IMR-90 (cell line): ENCODE results near the gene ELANE. TPM values are rescaled to one million over a fixed set of nuclear protein-coding genes. Genes with fewer than 3 reads are reported as not detected.

ENCODE experiments used
- ATAC-seq: fragments of 200-7000 bp; cut with Tn5 transposase; 2 replicates; pipeline ENCODE4 v1.9.1; 2020; ENCODE audit warnings: low read depth, mild to moderate bottlenecking, moderate library complexity
- BruUV-seq: library from RNA; stranded (reverse); fragments of 400-500 nt; replicated peaks from 2 replicates; lab custom pipeline; 2021; lab: Mats Ljungman, UMichigan
- CTCF ChIA-PET: fragments of 300-600 bp; formaldehyde crosslinking; extraction: SDS; loops from one replicate; lab custom pipeline; 2021; ENCODE audit warnings: antibody characterized with exemption; lab: Yijun Ruan, JAX
- POLR2A ChIA-PET: fragments of 300-600 bp; sonication (Branson Sonifier 250); formaldehyde crosslinking; loops from one replicate; lab custom pipeline; 2022; ENCODE audit warnings: antibody characterized with exemption; ENCODE audit not compliant: unreplicated experiment; lab: Charles Lee
- DNase-seq: peaks from one replicate; pipeline ENCODE4 v3.0.0; 2013
- H2AFZ ChIP-seq: replicated peaks from 2 replicates; pipeline ENCODE3; 2013; ENCODE audit warnings: low read length, mild to moderate bottlenecking; ENCODE audit not compliant: poor library complexity
- H2AK5ac ChIP-seq: 2 replicates; pipeline ENCODE4 v1.6.1; 2013; ENCODE audit warnings: low read depth, low read length, inconsistent platforms
- H2AK9ac ChIP-seq: replicated peaks from 2 replicates; pipeline ENCODE3; 2013; ENCODE audit warnings: mild to moderate bottlenecking, low read depth, low read length, moderate library complexity; ENCODE audit not compliant: poor library complexity
- H2BK120ac ChIP-seq: 2 replicates; pipeline ENCODE4 v1.6.1; 2013; ENCODE audit warnings: low read depth, low read length, inconsistent platforms
- H2BK15ac ChIP-seq: 3 replicates; pipeline ENCODE4 v1.6.1; 2013; ENCODE audit warnings: low read depth, low read length, inconsistent platforms
- H2BK20ac ChIP-seq: 2 replicates; pipeline ENCODE4 v1.6.1; 2013; ENCODE audit warnings: low read depth, mild to moderate bottlenecking, inconsistent platforms, low read length, moderate library complexity
- H2BK5ac ChIP-seq: 2 replicates; pipeline ENCODE4 v1.6.1; 2013; ENCODE audit warnings: mild to moderate bottlenecking, low read depth, low read length, inconsistent platforms; ENCODE audit not compliant: poor library complexity, severe bottlenecking
- H3K14ac ChIP-seq: replicated peaks from 2 replicates; pipeline ENCODE4 v1.6.1; 2013; ENCODE audit warnings: low read depth, low read length, inconsistent platforms
- H3K18ac ChIP-seq: 2 replicates; pipeline ENCODE4 v1.6.1; 2013; ENCODE audit warnings: low read depth, low read length, control low read depth
- H3K23ac ChIP-seq: 2 replicates; pipeline ENCODE4 v1.6.1; 2013; ENCODE audit warnings: low read depth, low read length, inconsistent platforms
- H3K27ac ChIP-seq: 2 replicates; pipeline ENCODE4 v1.5.1; 2013; ENCODE audit warnings: mild to moderate bottlenecking, control low read depth, low read length; ENCODE audit not compliant: insufficient read depth
- H3K27me3 ChIP-seq: 2 replicates; pipeline ENCODE4 v1.6.1; 2013; ENCODE audit warnings: low read length; ENCODE audit not compliant: control insufficient read depth, insufficient read depth
- H3K36me3 ChIP-seq: 2 replicates; pipeline ENCODE4 v1.6.1; 2013; ENCODE audit warnings: low read length, mixed read lengths; ENCODE audit not compliant: control insufficient read depth, insufficient read depth
- H3K4ac ChIP-seq: 2 replicates; pipeline ENCODE4 v1.6.1; 2013; ENCODE audit warnings: low read depth, low read length, inconsistent platforms
- H3K4me1 ChIP-seq: 2 replicates; pipeline ENCODE4 v1.6.1; 2013; ENCODE audit warnings: low read length, mixed read lengths; ENCODE audit not compliant: control insufficient read depth, insufficient read depth
- H3K4me2 ChIP-seq: 2 replicates; pipeline ENCODE4 v1.6.1; 2013; ENCODE audit warnings: low read depth, mild to moderate bottlenecking, control low read depth, low read length, moderate library complexity
- H3K4me3 ChIP-seq: 2 replicates; pipeline ENCODE4 v1.5.1; 2013; ENCODE audit warnings: low read depth, mild to moderate bottlenecking, control low read depth, low read length, moderate library complexity; ENCODE audit not compliant: insufficient read depth
- H3K56ac ChIP-seq: 2 replicates; pipeline ENCODE4 v1.6.1; 2013; ENCODE audit warnings: low read length, inconsistent platforms; ENCODE audit not compliant: insufficient read depth; ENCODE audit errors: extremely low read depth
- H3K79me1 ChIP-seq, 2 experiments: 2 replicates each; pipeline ENCODE4 v1.6.1; 2013; ENCODE audit warnings: low read length in 2 of 2, inconsistent platforms in 1 of 2, low read depth in 1 of 2
- H3K9ac ChIP-seq: 2 replicates; pipeline ENCODE4 v1.6.1; 2013; ENCODE audit warnings: low read depth, low read length, control low read depth
- H3K9me1 ChIP-seq: 2 replicates; pipeline ENCODE4 v1.6.1; 2013; ENCODE audit warnings: low read length, inconsistent platforms; ENCODE audit not compliant: insufficient read depth
- H3K9me3 ChIP-seq: 2 replicates; pipeline ENCODE4 v1.6.1; 2013; ENCODE audit warnings: low read length; ENCODE audit not compliant: control insufficient read depth, insufficient read depth
- H4K20me1 ChIP-seq: 2 replicates; pipeline ENCODE4 v1.6.1; 2013; ENCODE audit warnings: low read length, inconsistent platforms; ENCODE audit not compliant: insufficient read depth
- H4K5ac ChIP-seq: 2 replicates; pipeline ENCODE4 v1.6.1; 2013; ENCODE audit warnings: mild to moderate bottlenecking, low read depth, low read length, control low read depth
- H4K8ac ChIP-seq, 2 experiments: 2 replicates each; pipeline ENCODE4 v1.6.1; 2013; ENCODE audit warnings: low read depth in 2 of 2, low read length in 2 of 2, control low read depth in 1 of 2, inconsistent platforms in 1 of 2
- H4K91ac ChIP-seq: 2 replicates; pipeline ENCODE4 v1.6.1; 2013; ENCODE audit warnings: low read depth, low read length, inconsistent platforms; ENCODE audit not compliant: insufficient read depth
- BHLHE40 ChIP-seq: fragments of 150-350 bp; IDR thresholded peaks from 2 replicates; pipeline ENCODE4 v1.6.1; 2016; ENCODE audit warnings: mild to moderate bottlenecking, low read depth, low read length
- CEBPB ChIP-seq: IDR thresholded peaks from 2 replicates; pipeline ENCODE4 v1.6.1; 2012; ENCODE audit warnings: low read depth, low read length, improper control_type of control experiment
- CHD1 ChIP-seq: IDR thresholded peaks from 2 replicates; pipeline ENCODE4 v1.6.1; 2012; ENCODE audit warnings: low read depth, low read length, improper control_type of control experiment
- FOS ChIP-seq: fragments of 150-350 bp; IDR thresholded peaks from 2 replicates; pipeline ENCODE4 v1.6.1; 2016; ENCODE audit warnings: low read depth, low read length
- MAFK ChIP-seq: IDR thresholded peaks from 2 replicates; pipeline ENCODE4 v1.6.1; 2012; ENCODE audit warnings: low read depth, low read length, improper control_type of control experiment
- MAZ ChIP-seq: IDR thresholded peaks from 2 replicates; pipeline ENCODE4 v1.6.1; 2012; ENCODE audit warnings: low read depth, mild to moderate bottlenecking, low read length, improper control_type of control experiment, moderate library complexity, borderline replicate concordance
- MXI1 ChIP-seq: IDR thresholded peaks from 2 replicates; pipeline ENCODE4 v1.6.1; 2012; ENCODE audit warnings: low read depth, mild to moderate bottlenecking, low read length, moderate library complexity, borderline replicate concordance
- NFE2L2 ChIP-seq: fragments of 150-350 bp; IDR thresholded peaks from 2 replicates; pipeline ENCODE4 v1.6.1; 2016; ENCODE audit warnings: low read depth, mild to moderate bottlenecking, low read length
- POLR2A ChIP-seq: IDR thresholded peaks from 2 replicates; pipeline ENCODE4 v1.6.1; 2012; ENCODE audit warnings: mild to moderate bottlenecking, low read depth, low read length
- RAD21 ChIP-seq: IDR thresholded peaks from 2 replicates; pipeline ENCODE4 v1.6.1; 2012; ENCODE audit warnings: low read length, improper control_type of control experiment
- RCOR1 ChIP-seq: IDR thresholded peaks from 2 replicates; pipeline ENCODE4 v1.6.1; 2012; ENCODE audit warnings: mild to moderate bottlenecking, low read length, improper control_type of control experiment; ENCODE audit not compliant: insufficient replicate concordance
- RFX5 ChIP-seq: IDR thresholded peaks from 2 replicates; pipeline ENCODE4 v1.8.0; 2012; ENCODE audit warnings: low read depth, mild to moderate bottlenecking, low read length, moderate library complexity
- SMC3 ChIP-seq: fragments of 150-350 bp; IDR thresholded peaks from 2 replicates; pipeline ENCODE4 v1.6.1; 2016; ENCODE audit warnings: low read depth, mild to moderate bottlenecking, antibody characterized with exemption, low read length, moderate library complexity
- WGBS, 2 experiments: methylation state at CpG; one replicate each; pipeline versions ENCODE4 v1.1.5 to v1.1.7; 2013; ENCODE audit warnings: missing lambda C conversion rate in 2 of 2; ENCODE audit not compliant: insufficient read length in 1 of 2; ENCODE audit errors: extremely low coverage in 2 of 2; 5-methylcytosine and 5-hydroxymethylcytosine counted together
- dilution Hi-C: fragments of 300-500 bp; cut with HindIII; formaldehyde crosslinking; loops from one replicate; pipeline ENCODE4 v1.14.3; 2018; ENCODE audit warnings: low sequenced_read_pairs; ENCODE audit not compliant: unreplicated experiment
- in situ Hi-C: fragments of 300-500 bp; cut with MboI; formaldehyde crosslinking; loops from 3 replicates; pipeline ENCODE4 v1.14.3; 2019; ENCODE audit warnings: low sequenced_read_pairs, inconsistent platforms, mixed read lengths
- intact Hi-C: fragments of 100-400 bp; cut with micrococcal nuclease; formaldehyde crosslinking; loops from 2 replicates; pipeline ENCODE4 v1.10.0; 2022
- polyA plus RNA-seq, 3 experiments: library from polyadenylated mRNA; depleted of rRNA; stranded (reverse); fragments of >200 nt; gene quantifications; 2 replicates each; pipeline ENCODE4 v1.2.3, GENCODE V29; 2012; ENCODE audit warnings: low replicate concordance in 1 of 3
- total RNA-seq: library from RNA; depleted of rRNA; stranded (reverse); fragments of >200 nt; gene quantifications from 2 replicates; pipeline ENCODE4 v1.2.3, GENCODE V29; 2012
- TF ChIP-seq, protein P1 (sequence below): fragments of 150-350 bp; IDR thresholded peaks from 2 replicates; pipeline ENCODE4 v1.6.1; 2017; ENCODE audit warnings: mild to moderate bottlenecking, antibody characterized with exemption, low read length, low read depth
- TF ChIP-seq, protein P2 (sequence below): fragments of 150-350 bp; IDR thresholded peaks from 2 replicates; pipeline ENCODE4 v1.6.1; 2016; ENCODE audit warnings: low read depth, mild to moderate bottlenecking, low read length, moderate library complexity, borderline replicate concordance
- TF ChIP-seq, protein P3 (sequence below): conservative IDR thresholded peaks from 2 replicates; pipeline ENCODE4 v1.5.1; 2012; ENCODE audit warnings: mild to moderate bottlenecking, low read depth, low read length, improper control_type of control experiment

The ELANE gene
- total and polyA plus RNA-seq, 2 of the 4 experiments (the other 2 are of a cell fraction): 0.27 TPM; not detected in 1

DNA sequence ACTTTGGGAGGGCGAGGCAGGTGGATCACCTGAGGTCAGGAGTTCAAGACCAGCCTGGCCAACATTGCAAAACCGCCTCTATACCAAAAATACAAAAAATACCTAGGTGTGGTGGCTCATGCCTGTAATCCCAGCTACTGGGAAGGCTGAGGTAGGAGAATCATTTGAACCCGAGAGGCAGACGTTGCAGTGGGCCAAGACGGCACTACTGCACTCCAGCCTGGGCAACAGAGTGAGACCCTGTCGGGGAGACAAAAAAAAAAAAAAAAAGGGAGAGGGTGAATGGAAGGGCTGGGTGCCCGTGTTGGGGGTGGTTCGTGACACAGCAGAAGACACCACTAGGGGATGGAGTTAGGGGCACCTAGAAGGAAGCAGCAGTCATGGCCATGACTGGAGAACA lies 18.2 kb downstream of the ELANE start:
- no peaks in the 10 kb centered on the region for H3K9me3 ChIP-seq
- POLR2A ChIA-PET: no interaction called here
- no peak overlapping the region for H3K4me3 ChIP-seq
- peaks cover 7 to 22% of the 10 kb centered on the region in 2 experiments; a peak in 2 of 4 replicates for H3K79me1 ChIP-seq
- H2AK9ac ChIP-seq: peak overlapping the region; percentile 24
- peaks cover 22% of the 10 kb centered on the region for H3K4me1 ChIP-seq
- H3K27ac ChIP-seq: peak overlapping the region; percentile 67
- DNase-seq (no peak), ATAC-seq (no peak)
- H3K36me3 ChIP-seq: peaks cover 28% of the 10 kb centered on the region
- H4K20me1 ChIP-seq: peaks cover 16% of the 10 kb centered on the region
- H2AK5ac ChIP-seq: peak overlapping the region; percentile 93
- H3K56ac ChIP-seq: no peak overlapping the region
- no peak overlapping the region for H3K18ac ChIP-seq
- no peak overlapping the region for H3K9ac ChIP-seq
- no peak for TF ChIP-seq MXI1
- no peak for TF ChIP-seq BHLHE40
- TF ChIP-seq, protein P1, sequence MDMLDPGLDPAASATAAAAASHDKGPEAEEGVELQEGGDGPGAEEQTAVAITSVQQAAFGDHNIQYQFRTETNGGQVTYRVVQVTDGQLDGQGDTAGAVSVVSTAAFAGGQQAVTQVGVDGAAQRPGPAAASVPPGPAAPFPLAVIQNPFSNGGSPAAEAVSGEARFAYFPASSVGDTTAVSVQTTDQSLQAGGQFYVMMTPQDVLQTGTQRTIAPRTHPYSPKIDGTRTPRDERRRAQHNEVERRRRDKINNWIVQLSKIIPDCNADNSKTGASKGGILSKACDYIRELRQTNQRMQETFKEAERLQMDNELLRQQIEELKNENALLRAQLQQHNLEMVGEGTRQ: no peak
- no peak for TF ChIP-seq SMC3
- TF ChIP-seq, protein P2, sequence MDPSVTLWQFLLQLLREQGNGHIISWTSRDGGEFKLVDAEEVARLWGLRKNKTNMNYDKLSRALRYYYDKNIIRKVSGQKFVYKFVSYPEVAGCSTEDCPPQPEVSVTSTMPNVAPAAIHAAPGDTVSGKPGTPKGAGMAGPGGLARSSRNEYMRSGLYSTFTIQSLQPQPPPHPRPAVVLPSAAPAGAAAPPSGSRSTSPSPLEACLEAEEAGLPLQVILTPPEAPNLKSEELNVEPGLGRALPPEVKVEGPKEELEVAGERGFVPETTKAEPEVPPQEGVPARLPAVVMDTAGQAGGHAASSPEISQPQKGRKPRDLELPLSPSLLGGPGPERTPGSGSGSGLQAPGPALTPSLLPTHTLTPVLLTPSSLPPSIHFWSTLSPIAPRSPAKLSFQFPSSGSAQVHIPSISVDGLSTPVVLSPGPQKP: no peak
- TF ChIP-seq FOS: no peak
- TF ChIP-seq, protein P3, sequence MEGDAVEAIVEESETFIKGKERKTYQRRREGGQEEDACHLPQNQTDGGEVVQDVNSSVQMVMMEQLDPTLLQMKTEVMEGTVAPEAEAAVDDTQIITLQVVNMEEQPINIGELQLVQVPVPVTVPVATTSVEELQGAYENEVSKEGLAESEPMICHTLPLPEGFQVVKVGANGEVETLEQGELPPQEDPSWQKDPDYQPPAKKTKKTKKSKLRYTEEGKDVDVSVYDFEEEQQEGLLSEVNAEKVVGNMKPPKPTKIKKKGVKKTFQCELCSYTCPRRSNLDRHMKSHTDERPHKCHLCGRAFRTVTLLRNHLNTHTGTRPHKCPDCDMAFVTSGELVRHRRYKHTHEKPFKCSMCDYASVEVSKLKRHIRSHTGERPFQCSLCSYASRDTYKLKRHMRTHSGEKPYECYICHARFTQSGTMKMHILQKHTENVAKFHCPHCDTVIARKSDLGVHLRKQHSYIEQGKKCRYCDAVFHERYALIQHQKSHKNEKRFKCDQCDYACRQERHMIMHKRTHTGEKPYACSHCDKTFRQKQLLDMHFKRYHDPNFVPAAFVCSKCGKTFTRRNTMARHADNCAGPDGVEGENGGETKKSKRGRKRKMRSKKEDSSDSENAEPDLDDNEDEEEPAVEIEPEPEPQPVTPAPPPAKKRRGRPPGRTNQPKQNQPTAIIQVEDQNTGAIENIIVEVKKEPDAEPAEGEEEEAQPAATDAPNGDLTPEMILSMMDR: no peak
- TF ChIP-seq CHD1: no peak
- TF ChIP-seq RAD21: no peak
- TF ChIP-seq MAFK: no peak
- TF ChIP-seq NFE2L2: no peak
- TF ChIP-seq POLR2A: no peak
- no peak for TF ChIP-seq RCOR1
- TF ChIP-seq CEBPB: no peak
- TF ChIP-seq MAZ: no peak
- TF ChIP-seq RFX5: no peak
- H3K4ac ChIP-seq: no peak overlapping the region
- WGBS, 2 experiments: 94% methylated on average over 6 of the region's 8 CpGs; no CpG with 5 or more reads in 1 of the 2 experiments
- H4K5ac ChIP-seq: no peak overlapping the region
- CTCF ChIA-PET: no interaction called here
- H2AFZ ChIP-seq: no peak overlapping the region
- H3K23ac ChIP-seq: no peak overlapping the region
- in situ Hi-C loops (no loop called here), dilution Hi-C loops (no loop called here), intact Hi-C loops (no loop called here)
- peak overlapping the region; percentile 59 for H2BK5ac ChIP-seq
- H4K8ac ChIP-seq: no peak overlapping the region; a peak in 1 of 4 replicates
- H3K9me1 ChIP-seq: no peaks in the 10 kb centered on the region; the same call in 1 of the 2 replicates
- no peak overlapping the region for H3K14ac ChIP-seq
- no peak overlapping the region; the same call in 1 of the 2 replicates for H2BK20ac ChIP-seq
- H3K4me2 ChIP-seq: no peak overlapping the region
- no peaks in the 10 kb centered on the region for H3K27me3 ChIP-seq
- H2BK120ac ChIP-seq: no peak overlapping the region
- H4K91ac ChIP-seq: no peak overlapping the region
- no TSS peak for BruUV-seq
- 0 out of 3 replicates have a peak overlapping the region, but pooled peaks have one; percentile 53 for H2BK15ac ChIP-seq
